ENCODE data around the gene RBL2.
"Not testable (repeated sequence)": the region's sequence is repeated elsewhere in the genome, so short reads cannot be mapped to it uniquely, and the experiment has no call there.

RBL2 gene

DNA sequence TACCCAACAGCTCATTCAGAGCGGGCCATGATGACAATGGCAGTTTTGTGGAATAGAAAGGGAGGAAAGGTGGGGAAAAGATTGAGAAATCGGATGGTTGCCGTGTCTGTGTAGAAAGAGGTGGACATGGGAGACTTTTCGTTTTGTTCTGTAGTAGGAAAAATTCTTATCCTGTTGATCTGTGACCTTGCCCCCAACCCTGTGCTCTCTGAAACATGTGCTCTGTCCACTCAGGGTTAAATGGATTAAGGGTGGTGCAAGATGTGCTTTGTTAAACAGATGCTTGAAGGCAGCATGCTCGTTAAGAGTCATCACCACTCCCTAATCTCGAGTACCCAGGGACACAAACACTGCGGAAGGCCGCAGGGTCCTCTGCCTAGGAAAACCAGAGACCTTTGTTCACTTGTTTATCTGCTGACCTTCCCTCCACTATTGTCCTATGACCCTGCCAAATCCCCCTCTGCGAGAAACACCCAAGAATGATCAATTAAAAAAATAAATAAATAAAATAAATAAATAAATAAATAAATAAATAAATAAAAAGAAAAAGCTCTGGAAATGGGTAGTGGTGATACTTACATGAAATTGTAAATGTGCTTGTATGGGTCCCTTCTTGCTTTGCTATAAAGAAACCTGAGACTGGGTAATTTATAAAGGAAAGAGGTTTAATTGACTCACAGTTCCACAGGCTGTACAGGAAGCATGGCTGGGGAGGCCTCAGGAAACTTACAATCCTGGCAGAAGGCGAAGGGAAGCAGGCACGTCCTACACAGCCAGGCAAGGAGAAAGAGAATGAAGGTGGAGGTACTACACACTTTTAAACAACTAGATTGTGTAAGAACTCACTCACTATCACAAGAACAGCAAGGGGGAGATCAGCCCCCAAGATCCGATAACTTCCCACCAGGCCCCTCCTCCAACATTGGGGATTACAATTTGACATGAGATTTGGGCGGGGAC lies 105.8 kb downstream of the RBL2 start:
- DNase-seq = not testable (repeated sequence)

Data from GOT3 (cell line).